ENCODE measurements around the gene TNFAIP8. TPM values are rescaled to one million over a fixed set of nuclear protein-coding genes. Genes with fewer than 3 reads are reported as not detected.

The TNFAIP8 gene
- total RNA-seq, 1 donor from 2014 or later, result 34.4 TPM

GRCh38 chr5:119338326-119338946 lies 17.4 kb upstream of the TNFAIP8 start:
- Histone ChIP-seq H3K27me3 (no peaks in the 10 kb centered on the region), H3K4me1 (peaks cover 51% of the 10 kb centered on the region), H3K4me3 (no peak overlapping the region), H3K36me3 (no peaks in the 10 kb centered on the region), H3K9me3 (no peaks in the 10 kb centered on the region), H3K27ac (no peak overlapping the region)
- no peak for DNase-seq (ENCODE audit: extremely low spot score in 2 of 2)
- intact Hi-C loops (cut with DNase I), result loop anchor here (5.0 kb wide), 1 partner anchor 356 kb away; no protein-coding TSS in a partner anchor
- TF ChIP-seq, protein P1, sequence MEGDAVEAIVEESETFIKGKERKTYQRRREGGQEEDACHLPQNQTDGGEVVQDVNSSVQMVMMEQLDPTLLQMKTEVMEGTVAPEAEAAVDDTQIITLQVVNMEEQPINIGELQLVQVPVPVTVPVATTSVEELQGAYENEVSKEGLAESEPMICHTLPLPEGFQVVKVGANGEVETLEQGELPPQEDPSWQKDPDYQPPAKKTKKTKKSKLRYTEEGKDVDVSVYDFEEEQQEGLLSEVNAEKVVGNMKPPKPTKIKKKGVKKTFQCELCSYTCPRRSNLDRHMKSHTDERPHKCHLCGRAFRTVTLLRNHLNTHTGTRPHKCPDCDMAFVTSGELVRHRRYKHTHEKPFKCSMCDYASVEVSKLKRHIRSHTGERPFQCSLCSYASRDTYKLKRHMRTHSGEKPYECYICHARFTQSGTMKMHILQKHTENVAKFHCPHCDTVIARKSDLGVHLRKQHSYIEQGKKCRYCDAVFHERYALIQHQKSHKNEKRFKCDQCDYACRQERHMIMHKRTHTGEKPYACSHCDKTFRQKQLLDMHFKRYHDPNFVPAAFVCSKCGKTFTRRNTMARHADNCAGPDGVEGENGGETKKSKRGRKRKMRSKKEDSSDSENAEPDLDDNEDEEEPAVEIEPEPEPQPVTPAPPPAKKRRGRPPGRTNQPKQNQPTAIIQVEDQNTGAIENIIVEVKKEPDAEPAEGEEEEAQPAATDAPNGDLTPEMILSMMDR (IDR thresholded peaks at IDR 0.05), result no peak
- TF ChIP-seq POLR2AphosphoS5 (IDR thresholded peaks at IDR 0.05; ENCODE audit: insufficient read depth in 1 of 2, low read depth in 1 of 2) (no peak), POLR2A (IDR thresholded peaks at IDR 0.05) (no peak)

GRCh38 chr5:119339344-119339743 lies 16.5 kb upstream of the TNFAIP8 start:
- Histone ChIP-seq H3K9me3 (no peaks in the 10 kb centered on the region), H3K4me3 (no peak overlapping the region), H3K36me3 (no peaks in the 10 kb centered on the region), H3K4me1 (peaks cover 59% of the 10 kb centered on the region), H3K27me3 (no peaks in the 10 kb centered on the region), H3K27ac (no peak overlapping the region)
- intact Hi-C loops (cut with DNase I), result loop anchor here (5.0 kb wide), 1 partner anchor 357 kb away; no protein-coding TSS in a partner anchor
- TF ChIP-seq POLR2AphosphoS5 (IDR thresholded peaks at IDR 0.05; ENCODE audit: insufficient read depth in 1 of 2, low read depth in 1 of 2), result no peak
- TF ChIP-seq POLR2A (IDR thresholded peaks at IDR 0.05), result no peak
- TF ChIP-seq, protein P1 (IDR thresholded peaks at IDR 0.05), result no peak
- DNase-seq (ENCODE audit: extremely low spot score in 2 of 2), result no peak

DNA sequence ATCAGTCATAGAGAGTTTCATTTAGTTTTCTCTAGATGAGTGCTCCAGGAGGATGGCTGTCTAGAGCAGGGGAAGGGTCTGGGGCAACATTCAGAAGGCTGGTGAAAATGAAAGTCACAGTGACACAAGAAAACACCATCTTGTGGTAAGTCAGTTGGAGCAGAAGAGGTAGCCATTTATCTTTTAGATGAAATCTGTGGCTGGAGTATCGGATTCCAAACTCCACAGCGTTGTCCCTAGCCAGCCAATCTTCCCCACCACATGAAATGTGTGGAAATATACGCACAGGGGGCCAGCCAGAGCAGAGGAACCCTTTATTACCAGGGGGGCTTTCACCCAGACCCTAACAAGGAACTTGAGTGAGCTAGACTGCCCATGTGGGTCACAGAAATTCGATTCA lies 15.9 kb upstream of the TNFAIP8 start:
- intact Hi-C loops (cut with DNase I), result loop anchor here (5.0 kb wide), 1 partner anchor 358 kb away; no protein-coding TSS in a partner anchor
- TF ChIP-seq POLR2AphosphoS5 (IDR thresholded peaks at IDR 0.05; ENCODE audit: insufficient read depth in 1 of 2, low read depth in 1 of 2), result no peak
- TF ChIP-seq, protein P1 (IDR thresholded peaks at IDR 0.05), result no peak
- no peak for TF ChIP-seq POLR2A (IDR thresholded peaks at IDR 0.05)
- DNase-seq (ENCODE audit: extremely low spot score in 2 of 2), result no peak
- H3K4me3 ChIP-seq, result no peak overlapping the region
- H3K9me3 ChIP-seq, result no peaks in the 10 kb centered on the region
- H3K27ac ChIP-seq, result no peak overlapping the region
- H3K36me3 ChIP-seq, result no peaks in the 10 kb centered on the region
- H3K4me1 ChIP-seq, result peaks cover 54% of the 10 kb centered on the region
- H3K27me3 ChIP-seq, result no peaks in the 10 kb centered on the region

- no peaks in the 10 kb centered on the region for H3K36me3 ChIP-seq
- intact Hi-C loops (cut with DNase I), result no loop called here
- H3K4me3 ChIP-seq, result no peak overlapping the region
- H3K9me3 ChIP-seq, result no peaks in the 10 kb centered on the region
- DNase-seq (ENCODE audit: extremely low spot score in 2 of 2), result no peak
- peaks cover 47% of the 10 kb centered on the region for H3K4me1 ChIP-seq
- no peak overlapping the region for H3K27ac ChIP-seq
- no peaks in the 10 kb centered on the region for H3K27me3 ChIP-seq
- TF ChIP-seq, protein P1 (IDR thresholded peaks at IDR 0.05), result no peak
- no peak for TF ChIP-seq POLR2A (IDR thresholded peaks at IDR 0.05)
- TF ChIP-seq POLR2AphosphoS5 (IDR thresholded peaks at IDR 0.05; ENCODE audit: insufficient read depth in 1 of 2, low read depth in 1 of 2), result no peak
Measured at GRCh38 chr5:119340597-119341218, 15.1 kb upstream of the TNFAIP8 start.

All from vagina (tissue), 2 donors.